Activated naive CD8-positive, alpha-beta T cell treated with anti-CD3 and anti-CD28 coated beads, Interleukin-2, amount 10 ng/mL, durations not matched to agents 7 days and 5 days (primary cell): Measurements from ENCODE around the gene TRIM37. TPM values are rescaled to one million over a fixed set of nuclear protein-coding genes. Genes with fewer than 3 reads are reported as not detected.

Experiments
- ATAC-seq: fragments of 150-1000 bp; cut with Tn5 transposase; one replicate; pipeline ENCODE4 v1.10.0; 2021; ENCODE audit warnings: low read depth, moderate library complexity
- POLR2A ChIA-PET: fragments of 350-600 bp; sonication (Branson Sonifier 250); formaldehyde crosslinking; loops from one replicate; lab custom pipeline; 2021; ENCODE audit warnings: antibody characterized with exemption; lab: Charles Lee
- DNase-seq: peaks from one replicate; pipeline ENCODE4 v3.0.0; 2021
- H3K27ac Mint-ChIP-seq: one replicate; pipeline ENCODE4 v1.8.0; 2022; ENCODE audit warnings: mild to moderate bottlenecking, mixed read lengths
- H3K27me3 Mint-ChIP-seq: one replicate; pipeline ENCODE4 v1.8.0; 2022; ENCODE audit warnings: mild to moderate bottlenecking, moderate library complexity, mixed read lengths
- H3K36me3 Mint-ChIP-seq: one replicate; pipeline ENCODE4 v1.8.0; 2021; ENCODE audit warnings: mild to moderate bottlenecking, mixed read lengths
- H3K4me1 Mint-ChIP-seq: one replicate; pipeline ENCODE4 v1.8.0; 2021; ENCODE audit warnings: mixed read lengths
- H3K4me3 Mint-ChIP-seq: one replicate; pipeline ENCODE4 v1.8.0; 2022; ENCODE audit warnings: mild to moderate bottlenecking, moderate library complexity, mixed read lengths
- H3K9me3 Mint-ChIP-seq: one replicate; pipeline ENCODE4 v1.8.0; 2021; ENCODE audit warnings: mixed read lengths
- total RNA-seq, 2 experiments: library from RNA; stranded (reverse); gene quantifications; one replicate each; pipeline ENCODE4 v1.2.3, GENCODE V29; 2021

The TRIM37 gene
- total RNA-seq, 2 experiments from 2014 or later = 25.1 to 25.5 TPM

DNA sequence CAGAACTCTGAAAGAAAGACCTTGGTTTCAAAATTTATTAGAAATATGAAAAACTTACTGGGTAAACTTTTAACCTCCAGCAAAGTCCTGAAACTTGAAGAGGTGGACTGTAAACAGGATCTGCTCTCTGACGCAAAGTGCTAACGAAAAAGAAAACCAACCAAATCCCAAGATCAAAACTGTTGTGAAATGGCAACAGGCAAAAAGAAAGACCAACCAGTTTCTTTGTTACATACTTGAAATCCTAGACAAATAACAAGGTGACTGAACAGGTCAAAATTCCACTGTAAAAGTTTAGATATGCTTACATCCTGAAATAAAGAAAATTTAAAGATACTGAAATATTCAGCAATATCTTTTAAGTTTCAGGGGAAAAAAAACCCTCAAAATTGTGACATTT, 44.2 kb downstream of the TRIM37 start:
- POLR2A ChIA-PET = no interaction called here
- H3K27me3 Mint-ChIP-seq = no peaks in the 10 kb centered on the region
- DNase-seq (no peak), ATAC-seq (no peak)
- H3K9me3 Mint-ChIP-seq = no peaks in the 10 kb centered on the region
- no peaks in the 10 kb centered on the region for H3K4me1 Mint-ChIP-seq
- peaks cover 29% of the 10 kb centered on the region for H3K36me3 Mint-ChIP-seq
- no peak overlapping the region for H3K27ac Mint-ChIP-seq
- H3K4me3 Mint-ChIP-seq = no peak overlapping the region

DNA sequence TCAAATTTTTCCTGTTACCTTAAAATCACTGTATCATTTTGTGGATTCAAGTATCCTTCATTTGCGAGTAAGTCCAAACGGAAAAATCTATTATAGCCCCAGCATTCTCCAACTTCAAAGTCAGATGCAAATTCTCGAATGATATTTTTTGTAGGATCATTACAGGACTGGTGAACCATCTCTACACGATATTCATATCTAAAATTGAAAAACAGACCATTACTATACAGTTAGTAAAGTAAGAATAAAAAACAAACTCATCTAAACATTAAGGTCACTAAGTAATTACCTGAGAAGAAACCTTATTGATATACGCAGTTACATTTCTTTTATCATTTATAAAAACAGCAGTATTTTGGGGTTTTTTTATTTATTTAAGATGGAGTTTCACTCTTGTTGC, 49.8 kb downstream of the TRIM37 start:
- no peaks in the 10 kb centered on the region for H3K4me1 Mint-ChIP-seq
- H3K4me3 Mint-ChIP-seq = no peak overlapping the region
- H3K36me3 Mint-ChIP-seq = peaks cover 15% of the 10 kb centered on the region
- H3K27me3 Mint-ChIP-seq = no peaks in the 10 kb centered on the region
- DNase-seq (no peak), ATAC-seq (no peak)
- no peak overlapping the region for H3K27ac Mint-ChIP-seq
- H3K9me3 Mint-ChIP-seq = no peaks in the 10 kb centered on the region
- POLR2A ChIA-PET = no interaction called here

DNA sequence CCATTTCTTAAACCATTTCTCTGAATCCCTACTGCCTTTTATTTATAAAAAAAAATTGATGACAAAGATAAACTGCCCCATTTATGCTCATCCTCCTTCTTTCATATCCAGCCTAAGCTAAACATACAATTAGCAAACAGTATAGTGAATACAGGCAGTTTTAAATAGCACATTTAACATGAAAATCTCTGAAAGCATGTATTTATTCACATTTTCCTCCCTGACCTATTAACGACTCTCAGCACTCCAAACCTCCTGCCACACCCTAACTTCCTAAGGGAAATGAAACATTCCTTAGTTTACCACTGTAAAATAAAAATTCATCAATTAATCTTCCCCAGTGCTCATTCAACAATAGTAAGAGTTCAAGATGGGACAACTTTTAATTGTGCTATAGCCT, 56.9 kb downstream of the TRIM37 start:
- Mint-ChIP-seq H3K27ac (no peak overlapping the region), H3K9me3 (no peaks in the 10 kb centered on the region), H3K4me1 (no peaks in the 10 kb centered on the region), H3K27me3 (no peaks in the 10 kb centered on the region), H3K4me3 (no peak overlapping the region), H3K36me3 (peaks cover 17% of the 10 kb centered on the region)
- DNase-seq (no peak), ATAC-seq (no peak)
- POLR2A ChIA-PET = no interaction called here

DNA sequence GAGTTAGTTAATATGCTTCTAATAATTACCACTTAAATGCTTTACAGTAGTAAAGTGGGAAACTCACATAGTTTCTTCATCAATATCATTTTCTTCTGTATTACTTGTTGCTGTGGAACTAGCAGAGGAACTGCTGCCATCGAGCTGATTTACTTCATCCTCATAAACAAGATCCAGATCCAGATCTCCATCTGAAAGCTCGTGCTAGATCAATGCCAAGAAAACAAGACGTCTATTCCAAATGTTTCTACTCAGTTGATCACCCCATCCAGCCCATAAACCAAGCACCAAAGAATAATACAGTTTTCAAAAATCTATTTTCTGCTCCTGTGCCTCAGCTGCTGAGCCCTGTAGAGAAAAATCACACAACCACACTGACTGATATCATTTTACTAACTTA, 59.1 kb downstream of the TRIM37 start:
- no peaks in the 10 kb centered on the region for H3K9me3 Mint-ChIP-seq
- POLR2A ChIA-PET = no interaction called here
- no peak overlapping the region for H3K27ac Mint-ChIP-seq
- H3K27me3 Mint-ChIP-seq = no peaks in the 10 kb centered on the region
- DNase-seq = no peak
- peaks cover 17% of the 10 kb centered on the region for H3K36me3 Mint-ChIP-seq
- no peak for ATAC-seq
- H3K4me3 Mint-ChIP-seq = no peak overlapping the region
- no peaks in the 10 kb centered on the region for H3K4me1 Mint-ChIP-seq

DNA sequence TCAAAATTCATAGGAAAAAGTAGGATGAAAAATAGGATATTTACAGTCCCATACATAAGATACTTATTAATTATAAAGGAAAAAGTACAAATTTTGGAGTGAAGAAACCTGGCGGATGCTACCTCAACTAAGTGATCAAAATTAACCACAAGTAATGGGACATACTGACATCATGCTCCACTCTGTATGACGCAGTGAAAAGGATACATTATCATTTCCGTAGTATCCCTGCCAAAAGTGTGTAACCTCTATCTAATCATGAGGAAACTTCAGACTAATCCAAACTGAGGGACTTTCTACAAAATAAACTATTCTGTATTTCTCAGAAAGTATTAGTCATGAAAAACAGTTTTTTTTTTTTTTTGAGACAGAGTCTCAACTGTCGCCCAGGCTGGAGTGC, 60.5 kb downstream of the TRIM37 start:
- no peaks in the 10 kb centered on the region for H3K4me1 Mint-ChIP-seq
- no peak overlapping the region for H3K27ac Mint-ChIP-seq
- no peak for DNase-seq
- H3K36me3 Mint-ChIP-seq = peaks cover 19% of the 10 kb centered on the region
- POLR2A ChIA-PET = no interaction called here
- ATAC-seq = no peak
- no peaks in the 10 kb centered on the region for H3K9me3 Mint-ChIP-seq
- H3K27me3 Mint-ChIP-seq = no peaks in the 10 kb centered on the region
- no peak overlapping the region for H3K4me3 Mint-ChIP-seq

DNA sequence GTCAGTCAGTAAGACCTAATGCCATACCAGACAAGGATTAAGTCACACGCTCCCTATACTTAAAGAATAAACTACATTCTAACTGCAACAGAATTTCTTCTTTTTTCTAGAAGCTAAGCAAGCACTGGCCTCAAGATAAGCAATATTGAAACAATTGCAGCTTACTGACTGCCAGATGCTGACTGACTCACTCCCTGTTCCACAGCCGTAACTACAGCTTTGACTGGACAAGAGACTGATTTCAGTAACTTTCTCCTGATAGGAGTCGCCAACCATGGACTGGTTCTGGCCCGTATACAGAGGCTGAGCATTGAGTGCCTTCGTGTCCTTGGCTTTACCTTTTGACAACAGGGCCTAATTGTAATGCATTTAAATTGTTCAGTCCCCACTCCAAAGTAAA, 67.9 kb downstream of the TRIM37 start:
- Mint-ChIP-seq H3K36me3 (peaks cover 20% of the 10 kb centered on the region), H3K27ac (no peak overlapping the region), H3K9me3 (no peaks in the 10 kb centered on the region), H3K27me3 (no peaks in the 10 kb centered on the region), H3K4me3 (no peak overlapping the region), H3K4me1 (no peaks in the 10 kb centered on the region)
- no peak for ATAC-seq
- no peak for DNase-seq
- POLR2A ChIA-PET = no interaction called here

DNA sequence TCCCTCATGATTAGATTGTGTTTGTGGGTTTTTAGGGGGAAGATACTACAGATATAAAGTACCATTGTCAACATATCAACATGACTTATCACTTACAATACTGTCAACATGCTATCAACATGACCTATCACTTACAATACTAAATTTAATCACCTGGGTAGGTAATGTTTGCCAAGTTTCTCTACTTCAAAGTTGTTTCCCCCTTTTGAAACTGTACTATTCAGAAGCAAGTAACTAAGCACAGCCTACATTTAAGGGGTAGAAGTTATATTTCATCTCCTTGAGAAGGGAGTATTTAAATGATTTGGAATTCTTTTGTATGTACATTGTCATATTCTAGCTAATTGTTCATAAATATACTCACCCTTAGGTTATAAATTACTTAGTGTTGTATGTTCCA, 68.7 kb downstream of the TRIM37 start:
- H3K9me3 Mint-ChIP-seq = no peaks in the 10 kb centered on the region
- no peak for DNase-seq
- H3K27me3 Mint-ChIP-seq = no peaks in the 10 kb centered on the region

DNA sequence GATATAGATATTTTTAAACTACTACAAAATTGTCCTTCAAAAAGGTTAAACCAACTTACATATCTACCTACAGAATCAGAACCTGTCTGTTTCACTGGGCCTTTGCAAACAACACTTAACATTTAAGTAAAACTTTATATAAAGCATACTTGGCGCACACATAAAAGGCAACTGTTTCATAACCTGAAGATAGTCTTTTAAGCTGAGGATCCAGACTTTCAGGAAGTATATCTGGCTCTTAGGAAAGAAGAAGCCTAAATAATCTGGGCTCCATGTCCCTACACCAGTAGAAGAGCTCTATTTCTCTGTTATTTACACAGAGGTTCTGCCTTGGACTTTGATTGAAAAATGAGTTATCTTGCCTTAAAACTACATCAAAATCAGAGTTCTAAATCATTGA, 75.9 kb downstream of the TRIM37 start:
- ATAC-seq (no peak), DNase-seq (no peak)
- Mint-ChIP-seq H3K4me3 (no peak overlapping the region), H3K27me3 (no peaks in the 10 kb centered on the region), H3K4me1 (no peaks in the 10 kb centered on the region), H3K9me3 (no peaks in the 10 kb centered on the region), H3K36me3 (peaks cover 12% of the 10 kb centered on the region), H3K27ac (no peak overlapping the region)
- POLR2A ChIA-PET = no interaction called here

More for the DNA sequence above, 68.7 kb downstream of the TRIM37 start:
- H3K27ac Mint-ChIP-seq = no peak overlapping the region
- POLR2A ChIA-PET = no interaction called here
- H3K4me1 Mint-ChIP-seq = no peaks in the 10 kb centered on the region
- no peak overlapping the region for H3K4me3 Mint-ChIP-seq
- peaks cover 20% of the 10 kb centered on the region for H3K36me3 Mint-ChIP-seq
- ATAC-seq = no peak

DNA sequence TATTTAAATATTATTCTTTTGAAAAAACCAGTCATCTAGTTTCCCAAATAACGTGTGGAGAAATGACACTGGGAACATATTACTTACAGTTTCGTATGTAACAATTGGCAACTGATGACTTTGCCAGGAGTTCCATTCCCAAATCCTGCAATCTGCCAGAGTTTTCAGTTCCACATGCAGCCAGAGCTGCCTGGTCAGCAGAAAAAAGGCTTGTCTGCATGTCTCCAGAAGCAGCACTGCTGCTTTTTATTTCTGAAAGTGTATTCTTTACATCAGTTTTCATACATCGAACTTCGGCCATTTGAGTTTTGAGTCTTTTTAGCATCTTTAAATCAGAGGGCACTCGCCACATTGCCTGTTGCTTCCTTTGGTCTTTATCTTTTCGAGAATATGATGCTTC, 78.4 kb downstream of the TRIM37 start:
- no peak overlapping the region for H3K4me3 Mint-ChIP-seq

DNA sequence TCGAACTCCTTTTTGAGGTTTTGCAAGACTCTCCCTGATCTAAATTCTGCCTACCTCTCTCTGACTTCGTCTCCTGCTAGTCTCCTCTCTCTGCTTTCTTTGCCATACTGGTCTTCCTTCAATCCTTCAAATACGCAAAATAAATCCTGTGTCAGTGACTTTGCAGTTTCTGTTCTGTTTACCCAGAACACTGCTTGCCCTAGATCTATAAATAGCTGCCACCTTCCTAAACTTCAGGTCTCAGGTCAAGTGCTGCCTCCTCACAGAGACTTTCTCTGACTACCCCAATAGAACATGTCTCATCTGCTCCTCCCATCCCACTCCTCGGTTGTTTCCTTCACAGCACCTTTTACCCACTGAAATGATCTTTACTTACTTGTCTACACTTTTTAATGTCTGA, 78.9 kb downstream of the TRIM37 start:
- H3K4me1 Mint-ChIP-seq = no peaks in the 10 kb centered on the region
- POLR2A ChIA-PET = no interaction called here
- no peak for ATAC-seq
- no peak overlapping the region for H3K27ac Mint-ChIP-seq
- no peaks in the 10 kb centered on the region for H3K27me3 Mint-ChIP-seq
- DNase-seq = no peak
- H3K4me3 Mint-ChIP-seq = no peak overlapping the region
- H3K36me3 Mint-ChIP-seq = peaks cover 8% of the 10 kb centered on the region
- H3K9me3 Mint-ChIP-seq = no peaks in the 10 kb centered on the region

More for the DNA sequence above, 78.4 kb downstream of the TRIM37 start:
- H3K36me3 Mint-ChIP-seq = peaks cover 8% of the 10 kb centered on the region
- DNase-seq (no peak), ATAC-seq (no peak)
- no peak overlapping the region for H3K27ac Mint-ChIP-seq
- no peaks in the 10 kb centered on the region for H3K4me1 Mint-ChIP-seq
- H3K9me3 Mint-ChIP-seq = no peaks in the 10 kb centered on the region
- POLR2A ChIA-PET = interaction anchor here (0.9 kb wide), 1 partner anchor 675 kb away, joined by 3 read pairs; no protein-coding TSS in a partner anchor
- no peaks in the 10 kb centered on the region for H3K27me3 Mint-ChIP-seq

DNA sequence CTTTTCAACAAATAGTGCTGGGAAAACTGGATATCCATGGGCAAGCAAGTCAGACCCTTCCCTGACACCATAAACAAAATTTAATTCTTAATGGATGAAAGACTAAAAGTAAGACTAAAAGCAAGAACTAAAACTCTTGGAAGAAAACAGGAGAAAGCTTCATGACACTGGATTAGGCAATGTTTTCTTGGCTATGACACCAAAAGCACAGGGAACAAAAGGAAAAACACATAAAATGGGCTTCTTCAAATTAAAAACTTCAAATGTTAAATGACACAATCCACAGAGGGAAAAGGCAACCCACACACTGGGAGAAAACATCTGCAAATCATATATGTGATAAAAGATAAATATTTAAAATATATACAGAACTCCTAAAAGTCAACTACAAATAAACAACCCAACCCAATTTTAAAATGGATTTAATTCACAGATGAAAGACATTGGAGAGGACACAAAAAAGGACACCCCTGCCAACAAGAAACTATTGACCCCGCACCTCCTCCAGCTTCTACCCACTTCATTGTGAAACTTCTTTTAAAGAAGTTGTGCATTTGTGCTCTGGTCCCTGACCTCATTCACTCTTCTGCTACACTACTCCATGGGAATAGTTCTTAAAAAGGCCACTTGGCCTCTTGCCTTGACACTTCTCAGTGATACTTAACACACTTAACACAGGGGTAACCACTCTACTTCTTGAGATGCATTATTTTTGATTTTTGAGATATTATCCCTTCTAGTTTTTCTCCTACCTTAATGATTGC, 80.3 kb downstream of the TRIM37 start:
- H3K4me1 Mint-ChIP-seq = no peaks in the 10 kb centered on the region
- H3K4me3 Mint-ChIP-seq = no peak overlapping the region
- no peak for ATAC-seq
- DNase-seq = no peak
- H3K27me3 Mint-ChIP-seq = no peaks in the 10 kb centered on the region
- H3K36me3 Mint-ChIP-seq = peaks cover 10% of the 10 kb centered on the region
- H3K27ac Mint-ChIP-seq = no peak overlapping the region
- H3K9me3 Mint-ChIP-seq = no peaks in the 10 kb centered on the region
- POLR2A ChIA-PET = no interaction called here

DNA sequence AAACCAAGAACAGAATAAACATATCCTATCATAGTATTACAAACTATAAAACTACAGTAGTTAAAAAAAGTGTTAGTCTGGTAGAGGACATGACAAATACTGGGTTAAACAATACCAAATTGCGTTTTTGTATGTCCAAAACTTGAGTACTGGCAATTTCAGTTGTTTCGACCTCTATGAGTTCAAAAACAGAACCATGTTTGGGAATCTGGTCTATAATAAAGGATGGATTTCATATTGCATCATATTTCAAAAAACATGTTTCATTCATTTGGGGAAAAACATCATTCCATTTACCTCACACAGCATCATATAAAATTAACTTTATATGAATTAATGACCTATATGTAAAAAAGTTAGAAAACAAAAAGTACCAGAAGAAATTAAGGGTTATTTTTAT, 81.8 kb downstream of the TRIM37 start:
- no peak overlapping the region for H3K4me3 Mint-ChIP-seq
- POLR2A ChIA-PET = no interaction called here
- peaks cover 20% of the 10 kb centered on the region for H3K36me3 Mint-ChIP-seq
- H3K27ac Mint-ChIP-seq = no peak overlapping the region
- DNase-seq (no peak), ATAC-seq (no peak)
- H3K4me1 Mint-ChIP-seq = no peaks in the 10 kb centered on the region
- no peaks in the 10 kb centered on the region for H3K27me3 Mint-ChIP-seq
- H3K9me3 Mint-ChIP-seq = no peaks in the 10 kb centered on the region

DNA sequence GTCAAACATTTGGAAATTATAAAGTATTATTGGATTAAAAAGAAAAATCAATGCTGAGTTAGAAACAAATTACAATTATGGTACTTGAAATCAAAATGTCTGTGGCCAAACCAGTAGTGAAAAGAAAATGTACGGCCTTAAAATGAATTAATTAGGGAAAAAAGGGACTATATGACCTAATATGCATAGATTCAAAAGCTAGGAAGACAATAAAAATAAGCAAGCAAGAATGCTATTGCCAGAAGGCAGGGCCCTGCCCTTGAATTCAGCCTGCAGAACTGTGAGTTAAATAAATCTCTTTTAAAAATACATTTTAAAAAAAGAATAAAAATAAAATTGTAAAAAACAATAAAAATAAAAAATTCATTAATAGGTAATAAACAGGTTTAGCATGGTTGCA, 88.7 kb downstream of the TRIM37 start:
- no peaks in the 10 kb centered on the region for H3K9me3 Mint-ChIP-seq
- ATAC-seq = no peak
- POLR2A ChIA-PET = no interaction called here
- no peak for DNase-seq
- H3K36me3 Mint-ChIP-seq = peaks cover 28% of the 10 kb centered on the region
- peaks cover 2% of the 10 kb centered on the region for H3K4me1 Mint-ChIP-seq
- H3K27me3 Mint-ChIP-seq = no peaks in the 10 kb centered on the region
- no peak overlapping the region for H3K4me3 Mint-ChIP-seq
- no peak overlapping the region for H3K27ac Mint-ChIP-seq

DNA sequence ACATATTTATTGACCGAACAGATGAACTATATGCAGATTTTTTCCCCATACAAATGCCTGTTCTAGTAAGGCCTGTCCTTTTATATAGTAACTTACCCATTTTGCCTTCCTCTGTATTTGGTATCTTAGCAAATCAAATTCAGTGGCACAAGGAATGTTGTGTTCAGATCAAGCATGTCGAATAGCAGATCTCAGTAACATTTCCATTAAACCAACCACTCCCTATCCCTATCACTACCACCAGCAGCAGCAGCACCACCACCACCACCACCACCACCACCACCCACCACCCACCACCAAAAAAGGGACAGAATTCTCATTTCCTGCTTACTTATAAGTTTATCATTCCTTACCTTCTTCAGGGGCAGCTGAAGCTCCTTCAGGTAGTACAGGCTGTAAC, 94.7 kb downstream of the TRIM37 start:
- POLR2A ChIA-PET = no interaction called here
- DNase-seq (no peak), ATAC-seq (no peak)
- no peaks in the 10 kb centered on the region for H3K27me3 Mint-ChIP-seq
- H3K4me3 Mint-ChIP-seq = no peak overlapping the region
- H3K9me3 Mint-ChIP-seq = no peaks in the 10 kb centered on the region
- H3K27ac Mint-ChIP-seq = no peak overlapping the region
- peaks cover 3% of the 10 kb centered on the region for H3K4me1 Mint-ChIP-seq
- peaks cover 11% of the 10 kb centered on the region for H3K36me3 Mint-ChIP-seq
